ENCODE results near the gene HNRNPLL. TPM values are rescaled to one million over a fixed set of nuclear protein-coding genes. Genes with fewer than 3 reads are reported as not detected.
"Not testable (repeated sequence)": the region's sequence is repeated elsewhere in the genome, so short reads cannot be mapped to it uniquely, and the experiment has no call there.

HNRNPLL gene
- total RNA-seq, 1 experiment from 2014 or later = 42.3 TPM

GRCh38 chr2:38619458-38620164 is 16.9 kb upstream of the HNRNPLL start:
- DNase-seq (ENCODE audit: low spot score) = no peak

GRCh38 chr2:38617301-38617700 is 14.6 kb upstream of the HNRNPLL start:
- DNase-seq (ENCODE audit: low spot score) = no peak

- no peak for DNase-seq (ENCODE audit: low spot score)
These were observed 12.5 kb upstream of the HNRNPLL start for GRCh38 chr2:38615237-38615636.

- DNase-seq (ENCODE audit: low spot score) = no peak
These were observed 11.1 kb upstream of the HNRNPLL start for GRCh38 chr2:38613849-38614213.

GRCh38 chr2:38613126-38613848 is 10.6 kb upstream of the HNRNPLL start:
- DNase-seq (ENCODE audit: low spot score) = no peak

GRCh38 chr2:38610851-38611801 is 8.4 kb upstream of the HNRNPLL start:
- no peak for DNase-seq (ENCODE audit: low spot score)

GRCh38 chr2:38609246-38609645 is 6.5 kb upstream of the HNRNPLL start:
- DNase-seq (ENCODE audit: low spot score) = not testable (repeated sequence)

GRCh38 chr2:38608755-38609154 is 6.0 kb upstream of the HNRNPLL start:
- no peak for DNase-seq (ENCODE audit: low spot score)

GRCh38 chr2:38605298-38605830 is 2.6 kb upstream of the HNRNPLL start:
- no peak for DNase-seq (ENCODE audit: low spot score)

- DNase-seq (ENCODE audit: low spot score) = peak; percentile 81
These were observed 918 bp upstream of the HNRNPLL start for GRCh38 chr2:38603402-38604290.

- peak; percentile 13 for DNase-seq (ENCODE audit: low spot score)
These were observed 494 bp downstream of the HNRNPLL start for GRCh38 chr2:38602136-38602731.

GRCh38 chr2:38601463-38602135 is 1.1 kb downstream of the HNRNPLL start:
- peak; percentile 17 for DNase-seq (ENCODE audit: low spot score)

- no peak for DNase-seq (ENCODE audit: low spot score)
These were observed 1.7 kb downstream of the HNRNPLL start for GRCh38 chr2:38600921-38601455.

GRCh38 chr2:38600242-38600891 is 2.4 kb downstream of the HNRNPLL start:
- peak; percentile 16 for DNase-seq (ENCODE audit: low spot score)

GRCh38 chr2:38599706-38600105 is 3.0 kb downstream of the HNRNPLL start:
- DNase-seq (ENCODE audit: low spot score) = no peak

GRCh38 chr2:38598991-38599295 is 3.8 kb downstream of the HNRNPLL start:
- DNase-seq (ENCODE audit: low spot score) = peak; percentile 14

- no peak for DNase-seq (ENCODE audit: low spot score)
These were observed 4.3 kb downstream of the HNRNPLL start for GRCh38 chr2:38598200-38598990.

- DNase-seq (ENCODE audit: low spot score) = no peak
These were observed 5.6 kb downstream of the HNRNPLL start for GRCh38 chr2:38597115-38597514.
